ENCODE measurements around the gene STAP2.
"Not testable (repeated sequence)": the region's sequence is repeated elsewhere in the genome, so short reads cannot be mapped to it uniquely, and the experiment has no call there.

Gene STAP2

GRCh38 chr19:4357921-4358326, 19.3 kb upstream of the STAP2 start:
- DNase-seq (ENCODE audit: low spot score), result no peak

GRCh38 chr19:4357095-4357797, 18.6 kb upstream of the STAP2 start:
- DNase-seq (ENCODE audit: low spot score), result no peak

- no peak for DNase-seq (ENCODE audit: low spot score)
Observed at GRCh38 chr19:4354897-4355296, 16.3 kb upstream of the STAP2 start.

- no peak for DNase-seq (ENCODE audit: low spot score)
Observed at GRCh38 chr19:4354282-4354681, 15.7 kb upstream of the STAP2 start.

GRCh38 chr19:4352701-4353121, 14.1 kb upstream of the STAP2 start:
- DNase-seq (ENCODE audit: low spot score), result peak; percentile 85

GRCh38 chr19:4350726-4351125, 12.1 kb upstream of the STAP2 start:
- DNase-seq (ENCODE audit: low spot score), result no peak

GRCh38 chr19:4350111-4350510, 11.5 kb upstream of the STAP2 start:
- DNase-seq (ENCODE audit: low spot score), result no peak

GRCh38 chr19:4349225-4349624, 10.6 kb upstream of the STAP2 start:
- not testable (repeated sequence) for DNase-seq (ENCODE audit: low spot score)

GRCh38 chr19:4347521-4347920, 8.9 kb upstream of the STAP2 start:
- no peak for DNase-seq (ENCODE audit: low spot score)

- DNase-seq (ENCODE audit: low spot score), result no peak
Observed at GRCh38 chr19:4346020-4346383, 7.4 kb upstream of the STAP2 start.

GRCh38 chr19:4345342-4346019, 6.9 kb upstream of the STAP2 start:
- DNase-seq (ENCODE audit: low spot score), result no peak

GRCh38 chr19:4343370-4344307, 5.0 kb upstream of the STAP2 start, which contains the start of gene MPND:
TSS of gene MPND (plus strand) at chr19:4343562. CDS start at chr19:4343594, 32 bp downstream.
- peak; percentile 96 for DNase-seq (ENCODE audit: low spot score)

- peak; percentile 98 for DNase-seq (ENCODE audit: low spot score)
Observed at GRCh38 chr19:4342615-4343369, 4.2 kb upstream of the STAP2 start.

- DNase-seq (ENCODE audit: low spot score), result no peak
Observed at GRCh38 chr19:4342314-4342614, 3.6 kb upstream of the STAP2 start.

- DNase-seq (ENCODE audit: low spot score), result no peak
Observed at GRCh38 chr19:4337906-4338440, 654 bp downstream of the STAP2 start.

GRCh38 chr19:4334929-4335570, 3.6 kb downstream of the STAP2 start:
- DNase-seq (ENCODE audit: low spot score), result no peak

GRCh38 chr19:4329858-4330257, 8.8 kb downstream of the STAP2 start:
- no peak for DNase-seq (ENCODE audit: low spot score)

GRCh38 chr19:4328991-4329681, 9.5 kb downstream of the STAP2 start:
- DNase-seq (ENCODE audit: low spot score), result not testable (repeated sequence)

GRCh38 chr19:4328243-4328990, 10.2 kb downstream of the STAP2 start:
- DNase-seq (ENCODE audit: low spot score), result peak; percentile 98

GRCh38 chr19:4327877-4328242, 10.8 kb downstream of the STAP2 start:
- DNase-seq (ENCODE audit: low spot score), result no peak
